Thyroid gland (tissue), 4 donors: ENCODE data around the gene LILRB5.

Experiments
- CTCF ChIP-seq, 6 experiments: fragments of 200-600 bp in 3 of 6; fragments of 450-650 bp in 3 of 6; sonication (generic) in 3 of 6; IDR thresholded peaks; one replicate each; pipeline ENCODE4 v1.5.1; 2016 to 2019; ENCODE audit warnings: antibody characterized with exemption in 6 of 6, mild to moderate bottlenecking in 2 of 6, inconsistent platforms in 1 of 6, moderate library complexity in 1 of 6
- POLR2A ChIP-seq, 2 donors: fragments of 450-650 bp; IDR thresholded peaks; one replicate each; pipeline ENCODE4 v1.6.1; 2017; ENCODE audit warnings: antibody characterized with exemption in 2 of 2, mild to moderate bottlenecking in 2 of 2, moderate library complexity in 1 of 2

- TF ChIP-seq CTCF (IDR thresholded peaks at IDR 0.05) = no peak
- no peak for TF ChIP-seq POLR2A (IDR thresholded peaks at IDR 0.05)
These were observed 48.1 kb upstream of the LILRB5 start for GRCh38 chr19:54305141-54305540.
